GM19372 (cell line): Measurements from ENCODE around the gene CA7.
"Not testable (repeated sequence)": the region's sequence is repeated elsewhere in the genome, so short reads cannot be mapped to it uniquely, and the experiment has no call there.

Experiments
- ATAC-seq: cut with Tn5 transposase; IDR thresholded peaks from one replicate; pipeline ENCODE4 v1.9.1; 2021; ENCODE audit warnings: mild to moderate bottlenecking, low read depth, moderate library complexity; ENCODE audit not compliant: unreplicated experiment

Gene CA7

GRCh38 chr16:66894948-66895688 is 50.9 kb downstream of the CA7 start:
- peak; percentile 64 for ATAC-seq

GRCh38 chr16:66895689-66895979 is 51.4 kb downstream of the CA7 start:
- ATAC-seq = no peak

GRCh38 chr16:66895999-66896398 is 51.8 kb downstream of the CA7 start:
- no peak for ATAC-seq

GRCh38 chr16:66896682-66897081 is 52.5 kb downstream of the CA7 start:
- not testable (repeated sequence) for ATAC-seq

- ATAC-seq = no peak
Measured at GRCh38 chr16:66898207-66898606, 54.0 kb downstream of the CA7 start.

- no peak for ATAC-seq
Measured at GRCh38 chr16:66898933-66899309, 54.7 kb downstream of the CA7 start.

GRCh38 chr16:66899310-66899944 is 55.2 kb downstream of the CA7 start:
- ATAC-seq = no peak

GRCh38 chr16:66899945-66900710 is 55.9 kb downstream of the CA7 start:
- ATAC-seq = no peak

GRCh38 chr16:66900721-66901441 is 56.7 kb downstream of the CA7 start:
- no peak for ATAC-seq

GRCh38 chr16:66901626-66902025 is 57.4 kb downstream of the CA7 start:
- ATAC-seq = no peak

- no peak for ATAC-seq
Measured at GRCh38 chr16:66902648-66903543, 58.7 kb downstream of the CA7 start.
